HL-60 (cell line): ENCODE measurements around the gene CDPF1.

Experiments
- DNase-seq, 2 experiments: peaks; one replicate each; pipeline ENCODE4 v3.0.0-alpha.2; 2010 to 2020; ENCODE audit warnings: low read depth in 1 of 2, low spot score in 1 of 2
- H3K27ac ChIP-seq: fragments of 250-450 bp; sonication (Bioruptor Pico); replicated peaks from 2 replicates; pipeline ENCODE4 v1.5.1; 2020; ENCODE audit warnings: mild to moderate bottlenecking, moderate library complexity
- H3K27me3 ChIP-seq: fragments of 250-450 bp; sonication (Bioruptor Pico); 2 replicates; pipeline ENCODE4 v1.5.1; 2021; ENCODE audit warnings: mild to moderate bottlenecking, moderate library complexity; ENCODE audit not compliant: insufficient read depth, poor library complexity, severe bottlenecking
- H3K4me3 ChIP-seq: replicated peaks from 2 replicates; pipeline ENCODE4 v1.5.1; 2011; ENCODE audit warnings: mild to moderate bottlenecking, control low read depth, low read length; ENCODE audit not compliant: insufficient read depth
- GABPA ChIP-seq: IDR thresholded peaks from 2 replicates; pipeline ENCODE4 v1.6.1; 2012; ENCODE audit warnings: low read depth
- POLR2AphosphoS5 ChIP-seq: IDR thresholded peaks from 2 replicates; pipeline ENCODE4 v1.6.1; 2012; ENCODE audit warnings: low read depth
- SPI1 ChIP-seq: IDR thresholded peaks from 2 replicates; pipeline ENCODE4 v1.6.1; 2012; ENCODE audit warnings: low read depth, mild to moderate bottlenecking, borderline replicate concordance
- TF ChIP-seq, protein P1 (sequence below): IDR thresholded peaks from 2 replicates; pipeline ENCODE4 v1.6.1; 2012; ENCODE audit warnings: low read depth; ENCODE audit not compliant: insufficient replicate concordance
- TF ChIP-seq, protein P2 (sequence below): IDR thresholded peaks from one replicate; pipeline ENCODE4 v1.5.1; 2011; ENCODE audit warnings: low read length, control low read depth, inconsistent platforms; ENCODE audit not compliant: insufficient read depth

CDPF1 gene

DNA sequence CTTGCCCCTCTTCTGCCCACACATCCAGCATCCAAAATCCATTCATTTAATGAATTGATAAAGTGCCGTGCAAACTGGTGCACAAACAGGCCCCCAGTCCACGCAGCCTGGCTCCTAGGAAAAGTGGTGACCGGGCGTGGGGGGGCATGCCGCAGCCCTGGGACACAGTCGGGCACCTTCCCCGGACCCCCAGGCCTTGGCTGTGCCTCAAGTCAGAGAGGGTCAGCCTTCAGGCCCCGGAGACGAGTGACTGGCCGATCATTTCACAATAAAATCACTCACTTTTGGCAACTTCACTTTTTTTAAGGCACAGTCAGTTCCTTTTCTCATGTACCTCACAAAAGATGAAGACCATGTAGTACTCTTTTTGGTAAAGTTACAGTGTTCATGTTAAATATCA, 8.0 kb downstream of the CDPF1 start:
- H3K27me3 ChIP-seq: no peaks in the 10 kb centered on the region
- H3K4me3 ChIP-seq: no peak overlapping the region
- no peak for TF ChIP-seq POLR2AphosphoS5
- TF ChIP-seq, protein P1, sequence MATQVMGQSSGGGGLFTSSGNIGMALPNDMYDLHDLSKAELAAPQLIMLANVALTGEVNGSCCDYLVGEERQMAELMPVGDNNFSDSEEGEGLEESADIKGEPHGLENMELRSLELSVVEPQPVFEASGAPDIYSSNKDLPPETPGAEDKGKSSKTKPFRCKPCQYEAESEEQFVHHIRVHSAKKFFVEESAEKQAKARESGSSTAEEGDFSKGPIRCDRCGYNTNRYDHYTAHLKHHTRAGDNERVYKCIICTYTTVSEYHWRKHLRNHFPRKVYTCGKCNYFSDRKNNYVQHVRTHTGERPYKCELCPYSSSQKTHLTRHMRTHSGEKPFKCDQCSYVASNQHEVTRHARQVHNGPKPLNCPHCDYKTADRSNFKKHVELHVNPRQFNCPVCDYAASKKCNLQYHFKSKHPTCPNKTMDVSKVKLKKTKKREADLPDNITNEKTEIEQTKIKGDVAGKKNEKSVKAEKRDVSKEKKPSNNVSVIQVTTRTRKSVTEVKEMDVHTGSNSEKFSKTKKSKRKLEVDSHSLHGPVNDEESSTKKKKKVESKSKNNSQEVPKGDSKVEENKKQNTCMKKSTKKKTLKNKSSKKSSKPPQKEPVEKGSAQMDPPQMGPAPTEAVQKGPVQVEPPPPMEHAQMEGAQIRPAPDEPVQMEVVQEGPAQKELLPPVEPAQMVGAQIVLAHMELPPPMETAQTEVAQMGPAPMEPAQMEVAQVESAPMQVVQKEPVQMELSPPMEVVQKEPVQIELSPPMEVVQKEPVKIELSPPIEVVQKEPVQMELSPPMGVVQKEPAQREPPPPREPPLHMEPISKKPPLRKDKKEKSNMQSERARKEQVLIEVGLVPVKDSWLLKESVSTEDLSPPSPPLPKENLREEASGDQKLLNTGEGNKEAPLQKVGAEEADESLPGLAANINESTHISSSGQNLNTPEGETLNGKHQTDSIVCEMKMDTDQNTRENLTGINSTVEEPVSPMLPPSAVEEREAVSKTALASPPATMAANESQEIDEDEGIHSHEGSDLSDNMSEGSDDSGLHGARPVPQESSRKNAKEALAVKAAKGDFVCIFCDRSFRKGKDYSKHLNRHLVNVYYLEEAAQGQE: no peak
- H3K27ac ChIP-seq: no peak overlapping the region
- DNase-seq: peak in 1 of 2 experiments; percentile 8

DNA sequence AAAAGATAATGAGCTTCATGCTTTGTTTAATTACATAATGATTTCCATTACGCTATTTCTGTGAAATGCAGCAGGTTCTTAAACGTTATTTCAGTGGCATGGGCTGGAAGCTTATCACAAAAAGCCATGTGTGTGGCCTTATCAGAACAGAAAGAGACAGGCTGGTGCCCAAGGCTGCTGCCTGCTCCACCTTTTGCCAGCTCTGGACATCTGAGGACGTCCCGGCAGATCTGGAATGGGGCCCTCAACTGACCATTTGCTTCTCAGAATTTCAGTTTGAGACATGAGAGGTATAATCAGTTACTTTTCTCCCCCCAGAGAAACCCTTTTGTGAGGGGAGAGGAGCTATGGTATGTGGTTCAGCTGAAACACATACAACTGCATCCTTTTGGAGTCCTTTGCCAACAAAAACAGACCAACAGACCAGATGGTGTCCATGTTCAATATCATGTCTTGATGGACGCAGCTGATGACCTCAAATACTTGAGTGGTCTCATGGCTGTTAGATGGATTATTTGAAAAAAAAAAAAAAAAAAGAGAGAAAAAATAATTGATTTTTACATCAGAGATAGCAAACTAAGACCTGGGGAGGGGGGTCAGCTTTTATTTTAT, 8.6 kb downstream of the CDPF1 start:
- H3K27me3 ChIP-seq: no peaks in the 10 kb centered on the region
- no peak overlapping the region for H3K4me3 ChIP-seq
- no peak overlapping the region for H3K27ac ChIP-seq
- no peak for DNase-seq
- TF ChIP-seq SPI1 (no peak), GABPA (no peak), POLR2AphosphoS5 (no peak)
- TF ChIP-seq, protein P2, sequence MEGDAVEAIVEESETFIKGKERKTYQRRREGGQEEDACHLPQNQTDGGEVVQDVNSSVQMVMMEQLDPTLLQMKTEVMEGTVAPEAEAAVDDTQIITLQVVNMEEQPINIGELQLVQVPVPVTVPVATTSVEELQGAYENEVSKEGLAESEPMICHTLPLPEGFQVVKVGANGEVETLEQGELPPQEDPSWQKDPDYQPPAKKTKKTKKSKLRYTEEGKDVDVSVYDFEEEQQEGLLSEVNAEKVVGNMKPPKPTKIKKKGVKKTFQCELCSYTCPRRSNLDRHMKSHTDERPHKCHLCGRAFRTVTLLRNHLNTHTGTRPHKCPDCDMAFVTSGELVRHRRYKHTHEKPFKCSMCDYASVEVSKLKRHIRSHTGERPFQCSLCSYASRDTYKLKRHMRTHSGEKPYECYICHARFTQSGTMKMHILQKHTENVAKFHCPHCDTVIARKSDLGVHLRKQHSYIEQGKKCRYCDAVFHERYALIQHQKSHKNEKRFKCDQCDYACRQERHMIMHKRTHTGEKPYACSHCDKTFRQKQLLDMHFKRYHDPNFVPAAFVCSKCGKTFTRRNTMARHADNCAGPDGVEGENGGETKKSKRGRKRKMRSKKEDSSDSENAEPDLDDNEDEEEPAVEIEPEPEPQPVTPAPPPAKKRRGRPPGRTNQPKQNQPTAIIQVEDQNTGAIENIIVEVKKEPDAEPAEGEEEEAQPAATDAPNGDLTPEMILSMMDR: no peak
- TF ChIP-seq, protein P1: no peak

DNA sequence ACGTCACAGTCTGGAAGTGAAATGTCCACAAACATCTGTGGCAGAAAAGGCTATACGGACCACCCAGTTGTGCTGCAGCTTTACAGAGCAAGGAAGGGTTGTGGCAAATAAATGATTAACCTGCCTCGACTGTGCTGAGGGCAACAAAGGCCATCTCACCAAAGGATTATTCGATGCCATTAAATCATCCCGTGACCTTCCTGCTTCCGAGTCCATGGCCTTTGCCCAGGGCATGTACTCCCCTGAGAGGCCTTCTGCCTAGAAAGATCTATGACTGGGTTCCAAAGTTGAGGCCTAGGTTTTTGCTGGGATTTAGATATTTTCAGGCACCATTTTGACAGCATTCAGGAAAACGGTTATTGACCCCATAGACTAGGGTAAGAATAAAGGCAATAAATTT, 9.2 kb downstream of the CDPF1 start:
- H3K27ac ChIP-seq: no peak overlapping the region
- DNase-seq: no peak
- no peak overlapping the region for H3K4me3 ChIP-seq
- TF ChIP-seq, protein P2: no peak
- TF ChIP-seq, protein P1: no peak
- TF ChIP-seq GABPA: no peak
- TF ChIP-seq SPI1: no peak
- no peak for TF ChIP-seq POLR2AphosphoS5
- no peaks in the 10 kb centered on the region for H3K27me3 ChIP-seq
